ENCODE results near the gene SF1. TPM values are rescaled to one million over a fixed set of nuclear protein-coding genes. Genes with fewer than 3 reads are reported as not detected.

The SF1 gene
- total RNA-seq, 2 experiments from 2014 or later: 442 to 462 TPM

- Mint-ChIP-seq H3K4me1 (peaks cover 6% of the 10 kb centered on the region), H3K4me3 (no peak overlapping the region), H3K27ac (no peak overlapping the region), H3K36me3 (peaks cover 5% of the 10 kb centered on the region), H3K27me3 (no peaks in the 10 kb centered on the region), H3K9me3 (ENCODE audit: low read depth) (no peaks in the 10 kb centered on the region)
- CTCF ChIA-PET: interaction anchor here (1.4 to 2.5 kb wide), 3 partner anchors 8 to 12 kb away, joined by 3 to 12 read pairs (median 8); partner anchors contain the start of gene RASGRP2
- ATAC-seq (no peak), DNase-seq (no peak)
Measured at GRCh38 chr11:64751580-64751979, 26.8 kb downstream of the SF1 start.

DNA sequence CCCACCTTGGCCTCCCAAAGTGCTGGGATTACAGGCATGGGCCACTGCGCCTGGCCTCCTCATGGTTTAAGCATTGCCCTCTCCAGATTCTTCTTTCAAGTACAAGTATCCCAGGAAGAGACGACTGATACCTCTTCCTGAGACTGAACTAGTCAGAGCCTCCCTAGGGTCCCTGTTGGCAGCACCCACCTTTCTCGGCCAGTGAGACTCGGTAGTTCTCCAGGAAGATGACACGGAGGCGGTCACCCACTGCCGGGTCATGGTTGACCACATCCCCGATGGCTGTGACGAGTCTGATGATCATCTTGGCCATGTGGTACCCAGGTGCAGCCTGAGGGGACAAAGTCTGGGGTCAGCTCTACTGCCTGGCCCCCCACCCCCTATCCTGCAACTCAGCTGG lies 27.2 kb downstream of the SF1 start:
- ATAC-seq (no peak), DNase-seq (no peak)
- H3K36me3 Mint-ChIP-seq: peaks cover 5% of the 10 kb centered on the region
- CTCF ChIA-PET: interaction anchor here (1.2 to 2.5 kb wide), 4 partner anchors 8 to 13 kb away, joined by 3 to 12 read pairs (median 6); partner anchors contain the start of genes PYGM and RASGRP2
- H3K27ac Mint-ChIP-seq: no peak overlapping the region
- no peaks in the 10 kb centered on the region for H3K9me3 Mint-ChIP-seq (ENCODE audit: low read depth)
- no peak overlapping the region for H3K4me3 Mint-ChIP-seq
- no peaks in the 10 kb centered on the region for H3K27me3 Mint-ChIP-seq
- H3K4me1 Mint-ChIP-seq: peaks cover 11% of the 10 kb centered on the region

DNA sequence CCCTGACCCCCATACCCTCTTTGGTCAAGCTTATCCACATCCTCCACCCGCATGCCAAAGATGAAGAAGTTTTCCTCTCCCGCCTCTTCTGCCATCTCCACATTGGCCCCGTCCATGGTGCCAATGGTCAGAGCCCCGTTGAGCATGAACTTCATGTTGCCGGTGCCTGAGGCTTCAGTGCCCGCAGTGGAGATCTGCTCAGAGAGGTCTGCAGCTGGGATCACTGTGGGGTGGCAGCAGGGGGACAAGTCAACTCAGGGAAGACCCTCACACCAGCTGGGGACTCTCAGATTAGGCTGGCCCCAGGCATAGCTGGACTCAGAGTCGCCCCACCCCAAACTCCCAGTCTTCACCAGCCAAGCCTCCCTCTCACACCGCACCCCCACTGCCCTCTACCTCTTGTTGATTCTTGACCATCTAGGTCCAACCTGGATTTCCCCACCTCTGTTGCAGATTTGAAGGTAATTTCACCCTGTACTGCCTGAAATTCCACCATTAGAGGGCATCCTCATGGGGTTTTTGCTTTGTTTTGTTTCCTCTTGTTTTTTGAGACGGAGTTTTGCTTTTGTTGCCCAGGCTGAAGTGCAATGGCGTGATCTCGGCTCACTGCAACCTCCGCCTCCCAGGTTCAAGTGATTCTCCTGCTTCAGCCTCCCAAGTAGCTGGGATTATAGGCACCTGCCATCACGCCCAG lies 27.8 kb downstream of the SF1 start:
- no peak overlapping the region for H3K27ac Mint-ChIP-seq
- H3K27me3 Mint-ChIP-seq: no peaks in the 10 kb centered on the region
- H3K36me3 Mint-ChIP-seq: peaks cover 5% of the 10 kb centered on the region
- ATAC-seq: no peak
- H3K9me3 Mint-ChIP-seq (ENCODE audit: low read depth): no peaks in the 10 kb centered on the region
- H3K4me3 Mint-ChIP-seq: no peak overlapping the region
- CTCF ChIA-PET: interaction anchor here (0.8 to 1.2 kb wide), 2 partner anchors 9 to 14 kb away, joined by 3 to 6 read pairs; partner anchors contain the start of gene PYGM
- peaks cover 12% of the 10 kb centered on the region for H3K4me1 Mint-ChIP-seq
- DNase-seq: no peak

- Mint-ChIP-seq H3K4me3 (no peak overlapping the region), H3K27ac (peak overlapping the region; percentile 59), H3K36me3 (peaks cover 5% of the 10 kb centered on the region), H3K4me1 (peaks cover 24% of the 10 kb centered on the region), H3K9me3 (ENCODE audit: low read depth) (no peaks in the 10 kb centered on the region), H3K27me3 (no peaks in the 10 kb centered on the region)
- CTCF ChIA-PET: interaction anchor here (0.7 to 12.7 kb wide), 2 partner anchors 18 to 30 kb away, joined by 3 to 294 read pairs; partner anchors contain the start of genes PYGM and SF1
- DNase-seq: no peak
- ATAC-seq: no peak
Measured at GRCh38 chr11:64747961-64748665, 30.2 kb downstream of the SF1 start.

- no peak for ATAC-seq
- CTCF ChIA-PET: interaction anchor here (1.9 to 12.7 kb wide), 3 partner anchors 10 to 30 kb away, joined by 4 to 294 read pairs (median 66); partner anchors contain the start of genes PYGM and SF1
- Mint-ChIP-seq H3K4me1 (peaks cover 31% of the 10 kb centered on the region), H3K36me3 (peaks cover 2% of the 10 kb centered on the region), H3K4me3 (no peak overlapping the region), H3K27me3 (no peaks in the 10 kb centered on the region), H3K9me3 (ENCODE audit: low read depth) (no peaks in the 10 kb centered on the region), H3K27ac (peak overlapping the region; percentile 62)
- DNase-seq: no peak
Measured at GRCh38 chr11:64746486-64746885, 31.9 kb downstream of the SF1 start.

GRCh38 chr11:64745521-64746328 lies 32.6 kb downstream of the SF1 start:
- no peaks in the 10 kb centered on the region for H3K9me3 Mint-ChIP-seq (ENCODE audit: low read depth)
- H3K4me1 Mint-ChIP-seq: peaks cover 30% of the 10 kb centered on the region
- peak overlapping the region; percentile 80 for H3K4me3 Mint-ChIP-seq
- H3K27ac Mint-ChIP-seq: peak overlapping the region; percentile 95
- ATAC-seq: peak; percentile 50
- H3K27me3 Mint-ChIP-seq: no peaks in the 10 kb centered on the region
- DNase-seq: peak; percentile 94
- CTCF ChIA-PET: interaction anchor here (1.3 to 12.7 kb wide), 6 partner anchors 11 to 414 kb away, joined by 4 to 294 read pairs (median 22); partner anchors contain the start of genes ARL2, PYGM and SF1
- peaks cover 5% of the 10 kb centered on the region for H3K36me3 Mint-ChIP-seq

- H3K4me1 Mint-ChIP-seq: peaks cover 28% of the 10 kb centered on the region
- peak overlapping the region; percentile 80 for H3K4me3 Mint-ChIP-seq
- H3K36me3 Mint-ChIP-seq: peaks cover 5% of the 10 kb centered on the region
- DNase-seq (peak; percentile 93), ATAC-seq (peak; percentile 18)
- CTCF ChIA-PET: interaction anchor here (0.7 to 12.7 kb wide), 8 partner anchors 21 to 414 kb away, joined by 3 to 294 read pairs (median 4); partner anchors contain the start of genes ARL2, PYGM and SF1
- H3K9me3 Mint-ChIP-seq (ENCODE audit: low read depth): no peaks in the 10 kb centered on the region
- no peaks in the 10 kb centered on the region for H3K27me3 Mint-ChIP-seq
- H3K27ac Mint-ChIP-seq: peak overlapping the region; percentile 95
Measured at GRCh38 chr11:64745189-64745520, 33.2 kb downstream of the SF1 start.

DNA sequence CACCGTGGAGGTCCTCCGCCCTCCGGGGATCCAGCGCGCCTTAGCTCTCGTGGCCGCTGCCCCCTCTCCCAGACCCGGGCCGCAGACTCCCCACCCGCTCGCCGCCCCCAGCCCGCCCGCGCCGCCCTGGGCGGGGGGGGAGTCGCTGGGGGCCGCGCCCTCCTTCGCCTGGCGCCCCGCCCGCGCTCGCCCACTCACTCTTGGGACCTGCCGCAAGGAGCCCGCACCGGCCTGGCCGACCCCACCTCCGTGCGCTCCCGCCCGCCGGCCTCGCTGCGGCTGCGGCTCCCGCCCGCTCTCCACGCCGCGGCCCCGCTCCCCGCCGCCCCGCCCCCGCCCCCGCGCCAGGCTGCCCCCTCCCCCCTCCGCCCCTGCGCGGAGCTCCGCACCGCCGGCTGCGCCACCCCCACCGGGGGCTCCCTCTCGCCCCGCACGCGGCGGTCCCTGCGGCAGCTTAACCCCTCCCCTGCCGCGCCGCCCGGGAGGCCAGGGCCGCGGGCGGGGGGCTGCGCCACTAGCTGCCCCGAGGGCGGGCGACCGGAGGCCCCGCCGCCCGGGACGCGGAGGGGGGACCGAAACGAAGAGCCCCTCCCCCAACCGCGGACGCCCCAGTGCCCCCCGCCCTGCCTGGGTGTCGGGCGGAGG lies 33.7 kb downstream of the SF1 start:
- peaks cover 5% of the 10 kb centered on the region for H3K36me3 Mint-ChIP-seq
- CTCF ChIA-PET: interaction anchor here (0.7 to 12.7 kb wide), 16 partner anchors 8 to 413 kb away, joined by 3 to 294 read pairs (median 5); partner anchors contain the start of genes ARL2, PYGM and SF1
- H3K9me3 Mint-ChIP-seq (ENCODE audit: low read depth): no peaks in the 10 kb centered on the region
- H3K4me3 Mint-ChIP-seq: peak overlapping the region; percentile 83
- ATAC-seq: no peak
- H3K27ac Mint-ChIP-seq: peak overlapping the region; percentile 95
- no peak for DNase-seq
- no peaks in the 10 kb centered on the region for H3K27me3 Mint-ChIP-seq
- peaks cover 28% of the 10 kb centered on the region for H3K4me1 Mint-ChIP-seq

- Mint-ChIP-seq H3K27ac (peak within 1 kb of the TSS; percentile 95), H3K27me3 (no peaks in the 10 kb centered on the region), H3K4me3 (peak within 1 kb of the TSS; percentile 83), H3K9me3 (ENCODE audit: low read depth) (no peaks in the 10 kb centered on the region), H3K4me1 (peaks cover 28% of the 10 kb centered on the region), H3K36me3 (peaks cover 10% of the 10 kb centered on the region)
- DNase-seq: peak; percentile 94
- CTCF ChIA-PET: interaction anchor here (0.5 to 12.7 kb wide), 27 partner anchors 8 to 1026 kb away, joined by 3 to 294 read pairs (median 4); partner anchors contain the start of genes ARL2, MAP4K2, MEN1 and PYGM
- peak; percentile 50 for ATAC-seq
Measured at GRCh38 chr11:64743591-64744543, 34.5 kb downstream of the SF1 start, which contains the start of gene RASGRP2. TSS of gene RASGRP2 (minus strand) at chr11:64744142. CDS start at chr11:64742866, 1,276 bp downstream.

DNA sequence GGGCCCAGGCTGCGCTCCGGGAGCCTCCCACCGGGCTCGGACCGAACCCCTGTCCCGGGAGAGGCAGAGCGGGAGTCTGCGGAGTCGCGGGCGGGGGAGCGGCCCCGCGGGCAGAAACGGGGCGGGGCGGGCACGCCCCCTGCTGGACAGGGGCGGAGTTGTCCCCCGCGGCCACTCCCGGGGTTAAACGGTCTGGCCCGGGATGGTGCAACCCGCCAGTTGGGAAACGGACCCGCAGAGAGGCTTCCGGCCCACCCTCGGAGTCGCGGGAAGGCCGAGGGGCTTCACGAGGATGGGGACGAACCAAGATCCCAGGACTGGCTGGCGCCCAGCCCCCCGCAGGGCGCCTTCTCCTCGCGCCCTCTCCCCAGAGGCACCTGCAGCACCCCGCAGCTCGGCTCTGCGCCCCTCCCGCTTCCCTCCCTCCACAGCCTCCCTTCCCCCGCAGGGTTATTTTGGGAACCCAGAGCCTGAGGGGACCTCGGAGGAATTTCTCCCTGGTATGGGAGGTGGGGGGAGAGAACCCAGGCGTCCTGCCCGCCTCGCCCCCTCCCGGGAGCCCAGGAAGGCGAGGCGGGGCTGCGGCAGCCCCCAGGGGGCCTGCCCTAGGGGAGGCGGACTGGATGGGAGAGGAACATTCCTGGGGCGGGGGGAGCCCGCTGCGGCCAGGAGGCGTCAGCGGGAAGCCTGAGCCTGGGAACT lies 35.3 kb downstream of the SF1 start:
- Mint-ChIP-seq H3K27ac (no peak overlapping the region), H3K4me3 (peak overlapping the region; percentile 83), H3K27me3 (no peaks in the 10 kb centered on the region)

More for the DNA sequence above, 35.3 kb downstream of the SF1 start:
- Mint-ChIP-seq H3K9me3 (ENCODE audit: low read depth) (no peaks in the 10 kb centered on the region), H3K36me3 (peaks cover 10% of the 10 kb centered on the region), H3K4me1 (peaks cover 26% of the 10 kb centered on the region)
- ATAC-seq (peak; percentile 25), DNase-seq (peak; percentile 80)
- CTCF ChIA-PET: interaction anchor here (0.5 to 12.7 kb wide), 25 partner anchors 9 to 1027 kb away, joined by 3 to 294 read pairs (median 5); partner anchors contain the start of genes CDC42BPG, MAP4K2, MEN1 and PYGM

Data from activated CD8-positive, alpha-beta memory T cell treated with anti-CD3 and anti-CD28 coated beads, Interleukin-2, amount 10 ng/mL, durations not matched to agents 7 days and 5 days (primary cell).